MV-4-11 (cell line): ENCODE results near the gene ACTN4.

Experiments
- DNase-seq: peaks from one replicate; lab custom pipeline; 2025; lab: John Stamatoyannopoulos, UW

ACTN4 gene

GRCh38 chr19:38725469-38726283 is 78.2 kb downstream of the ACTN4 start:
- DNase-seq = no peak

- DNase-seq = no peak
Measured at GRCh38 chr19:38726284-38726673, 78.8 kb downstream of the ACTN4 start.

- DNase-seq = no peak
Measured at GRCh38 chr19:38726761-38727301, 79.4 kb downstream of the ACTN4 start.

- no peak for DNase-seq
Measured at GRCh38 chr19:38727306-38727867, 79.9 kb downstream of the ACTN4 start.

- no peak for DNase-seq
Measured at GRCh38 chr19:38727868-38728660, 80.6 kb downstream of the ACTN4 start.

- DNase-seq = no peak
Measured at GRCh38 chr19:38728752-38729541, 81.5 kb downstream of the ACTN4 start.

GRCh38 chr19:38729653-38730469 is 82.4 kb downstream of the ACTN4 start:
- peak; percentile 39 for DNase-seq

- DNase-seq = no peak
Measured at GRCh38 chr19:38730470-38730730, 83.0 kb downstream of the ACTN4 start.

- DNase-seq = no peak
Measured at GRCh38 chr19:38730731-38731589, 83.5 kb downstream of the ACTN4 start.

GRCh38 chr19:38731654-38732301 is 84.3 kb downstream of the ACTN4 start:
- no peak for DNase-seq

GRCh38 chr19:38733241-38733492 is 85.7 kb downstream of the ACTN4 start:
- no peak for DNase-seq

- no peak for DNase-seq
Measured at GRCh38 chr19:38733493-38734175, 86.2 kb downstream of the ACTN4 start.

- DNase-seq = no peak
Measured at GRCh38 chr19:38734176-38734425, 86.7 kb downstream of the ACTN4 start.

- peak; percentile 40 for DNase-seq
Measured at GRCh38 chr19:38734426-38735256, 87.2 kb downstream of the ACTN4 start.

- no peak for DNase-seq
Measured at GRCh38 chr19:38735257-38735686, 87.8 kb downstream of the ACTN4 start.

- DNase-seq = no peak
Measured at GRCh38 chr19:38736036-38736412, 88.6 kb downstream of the ACTN4 start.

GRCh38 chr19:38736413-38737280 is 89.2 kb downstream of the ACTN4 start:
- DNase-seq = no peak
